Endodermal cell (in vitro differentiated cells): ENCODE data around the gene ZNF75A. TPM values are rescaled to one million over a fixed set of nuclear protein-coding genes. Genes with fewer than 3 reads are reported as not detected.

Experiments used
- DNase-seq: peaks from one replicate; pipeline ENCODE4 v3.0.0-alpha.2; 2017
- H3K27ac ChIP-seq: 2 replicates; pipeline ENCODE4 v1.5.1; 2013; ENCODE audit warnings: mild to moderate bottlenecking, low read depth, low read length, moderate library complexity
- H3K27me3 ChIP-seq: 2 replicates; pipeline ENCODE4 v1.6.1; 2013; ENCODE audit warnings: mild to moderate bottlenecking, low read length, moderate library complexity; ENCODE audit not compliant: insufficient read depth, control insufficient read depth, poor library complexity, severe bottlenecking
- H3K36me3 ChIP-seq: 2 replicates; pipeline ENCODE4 v1.7.0; 2013; ENCODE audit warnings: mild to moderate bottlenecking, low read length, moderate library complexity; ENCODE audit not compliant: control insufficient read depth, insufficient read depth
- H3K4me1 ChIP-seq: one replicate; pipeline ENCODE4 v1.7.0; 2013; ENCODE audit warnings: low read length; ENCODE audit not compliant: control insufficient read depth, insufficient read depth
- H3K4me3 ChIP-seq: 2 replicates; pipeline ENCODE4 v1.5.1; 2013; ENCODE audit warnings: mild to moderate bottlenecking, low read length, moderate library complexity
- H3K9ac ChIP-seq: 2 replicates; pipeline ENCODE4 v1.6.1; 2013; ENCODE audit warnings: mild to moderate bottlenecking, low read length, moderate library complexity; ENCODE audit not compliant: poor library complexity, severe bottlenecking; ENCODE audit errors: extremely low read depth
- H3K9me3 ChIP-seq: 2 replicates; pipeline ENCODE4 v1.6.1; 2013; ENCODE audit warnings: mild to moderate bottlenecking, low read length, moderate library complexity; ENCODE audit not compliant: control insufficient read depth
- H3K27ac Mint-ChIP-seq: 2 replicates; pipeline ENCODE4 v1.8.0; 2020; ENCODE audit warnings: mixed read lengths
- H3K27me3 Mint-ChIP-seq: 2 replicates; pipeline ENCODE4 v1.8.0; 2021; ENCODE audit warnings: mild to moderate bottlenecking, mixed read lengths; ENCODE audit not compliant: insufficient read depth
- H3K36me3 Mint-ChIP-seq: 2 replicates; pipeline ENCODE4 v1.8.0; 2020; ENCODE audit warnings: low read depth, mixed read lengths
- H3K4me1 Mint-ChIP-seq: 2 replicates; pipeline ENCODE4 v1.8.0; 2020; ENCODE audit warnings: mixed read lengths
- H3K4me3 Mint-ChIP-seq: 2 replicates; pipeline ENCODE4 v1.8.0; 2020; ENCODE audit warnings: mild to moderate bottlenecking, moderate library complexity, mixed read lengths
- H3K9me3 Mint-ChIP-seq: 2 replicates; pipeline ENCODE4 v1.8.0; 2020; ENCODE audit warnings: mild to moderate bottlenecking, mixed read lengths
- WGBS, 2 experiments: methylation state at CpG; one replicate each; pipeline versions ENCODE4 v1.1.5 to v1.1.7; 2013; ENCODE audit warnings: missing lambda C conversion rate in 2 of 2, mixed read lengths in 1 of 2; ENCODE audit not compliant: insufficient coverage in 1 of 2, insufficient read length in 1 of 2; 5-methylcytosine and 5-hydroxymethylcytosine counted together
- long read RNA-seq, 4 experiments: library from polyadenylated mRNA in 2 of 4; library from RNA in 1 of 4; library from capped mRNA in 1 of 4; stranded (forward) in 3 of 4; unstranded in 1 of 4; transcript quantifications; one replicate each; pipeline ENCODE4 v2.0.0, GENCODE V29; 2020 to 2021; ENCODE audit warnings: inconsistent platforms in 1 of 4
- polyA plus RNA-seq, 2 experiments: library from polyadenylated mRNA; stranded (reverse); fragments of 50-300 nt; gene quantifications; one replicate each; pipeline ENCODE4 v1.2.3, GENCODE V29; 2013
- total RNA-seq, 2 donors: library from RNA; stranded (reverse); fragmentation: NEBNext Ultra II Directional in 1 of 2; extraction: Animal tissue kit (Norgen Biotek cat#: 25700) in 1 of 2; gene quantifications; 2 replicates in 1 of 2; 3 replicates in 1 of 2; pipeline ENCODE4 v1.2.1, GENCODE V29; 2021
- TF ChIP-seq, protein P1 (sequence below): fragments of 200-600 bp; sonication (generic); conservative IDR thresholded peaks from 2 replicates; pipeline ENCODE4 v1.5.0; 2021; ENCODE audit warnings: antibody characterized with exemption, mild to moderate bottlenecking

Gene ZNF75A
- 10 to 100 TPM; 23.0 to 44.0 TPM for total RNA-seq
- 26.0 TPM for polyA plus RNA-seq (2013, experiment 1 of 2)
- polyA plus RNA-seq (2013, experiment 2 of 2): 26.0 TPM
- long read RNA-seq, experiment 1, partial matches to known transcripts: 0 of 4 reads
- long read RNA-seq, experiment 1, other reads (novel, unspliced or antisense): 3 of 4 reads
- long read RNA-seq, experiment 2, partial matches to known transcripts: 4 of 24 reads
- long read RNA-seq, experiment 2, other reads (novel, unspliced or antisense): 16 of 24 reads
- long read RNA-seq, experiment 3, transcript ZNF75A-205 (6 exons, 2,347 nt): minor isoform, 6 of 101 reads
- long read RNA-seq, experiment 3, transcript ZNF75A-201 (6 exons, 2,546 nt): major isoform, 7 of 101 reads
- long read RNA-seq, experiment 3, partial matches to known transcripts: 22 of 101 reads
- long read RNA-seq, experiment 3, other reads (novel, unspliced or antisense): 63 of 101 reads
- long read RNA-seq, experiment 4, partial matches to known transcripts: 16 of 23 reads
- long read RNA-seq, experiment 4, other reads (novel, unspliced or antisense): 2 of 23 reads

DNA sequence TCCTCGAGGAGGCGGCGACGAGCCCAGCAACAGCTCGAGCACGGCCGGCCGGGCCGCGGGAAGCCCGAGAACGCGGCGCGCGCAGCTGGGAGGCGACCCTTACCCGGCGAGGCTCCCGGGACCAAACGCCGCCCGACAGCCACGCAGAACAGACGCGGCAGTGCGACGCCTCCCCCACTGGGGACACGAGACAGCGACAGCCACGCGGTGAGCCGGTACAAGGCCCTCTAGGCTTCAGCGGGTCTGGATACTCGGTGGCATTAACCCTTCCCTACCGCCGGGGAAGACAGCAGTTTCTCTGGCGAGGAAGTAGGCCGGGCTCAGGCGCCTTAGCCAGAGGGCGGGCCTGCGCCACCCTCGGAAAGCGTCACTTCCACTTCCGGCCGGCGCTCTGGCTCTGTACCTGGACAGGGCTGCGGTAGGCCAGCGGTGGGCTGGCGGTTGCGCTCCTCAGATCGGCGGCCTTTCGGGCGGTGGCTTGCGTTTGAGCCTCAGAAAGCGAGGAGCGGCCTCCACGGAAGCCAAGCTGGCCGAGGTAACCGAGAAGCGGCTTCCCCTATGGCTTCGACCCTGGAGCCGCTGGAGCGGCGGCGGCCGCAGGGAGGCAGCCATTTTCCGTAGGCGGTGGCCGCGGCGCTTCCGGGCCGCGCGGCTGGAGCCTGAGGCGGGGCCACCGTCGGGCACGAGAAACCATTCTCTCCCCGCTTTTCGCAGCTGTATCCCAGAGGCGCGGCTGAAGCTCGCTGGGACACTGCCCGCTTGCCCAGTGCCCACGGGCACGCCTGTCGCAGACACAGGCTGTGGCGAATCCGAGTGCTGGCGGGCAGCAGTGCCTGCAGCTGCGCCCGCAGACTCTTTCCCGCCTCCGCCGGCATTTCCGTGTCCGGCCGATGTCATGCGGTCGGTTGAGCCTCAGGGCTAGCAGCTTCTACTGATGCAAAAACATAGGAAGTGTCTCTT is at the start of gene ZNF75A, which contains the start of gene TIGD7:
Gene ZNF75A (plus strand): TSS at position 389 of the 960 bp plus-strand sequence. CDS start 2,932 bp downstream, outside the sequence.
Gene TIGD7 (minus strand): TSS at position 322 of the 960 bp plus-strand sequence. CDS start 4,816 bp downstream, outside the sequence.
- TF ChIP-seq, protein P1, sequence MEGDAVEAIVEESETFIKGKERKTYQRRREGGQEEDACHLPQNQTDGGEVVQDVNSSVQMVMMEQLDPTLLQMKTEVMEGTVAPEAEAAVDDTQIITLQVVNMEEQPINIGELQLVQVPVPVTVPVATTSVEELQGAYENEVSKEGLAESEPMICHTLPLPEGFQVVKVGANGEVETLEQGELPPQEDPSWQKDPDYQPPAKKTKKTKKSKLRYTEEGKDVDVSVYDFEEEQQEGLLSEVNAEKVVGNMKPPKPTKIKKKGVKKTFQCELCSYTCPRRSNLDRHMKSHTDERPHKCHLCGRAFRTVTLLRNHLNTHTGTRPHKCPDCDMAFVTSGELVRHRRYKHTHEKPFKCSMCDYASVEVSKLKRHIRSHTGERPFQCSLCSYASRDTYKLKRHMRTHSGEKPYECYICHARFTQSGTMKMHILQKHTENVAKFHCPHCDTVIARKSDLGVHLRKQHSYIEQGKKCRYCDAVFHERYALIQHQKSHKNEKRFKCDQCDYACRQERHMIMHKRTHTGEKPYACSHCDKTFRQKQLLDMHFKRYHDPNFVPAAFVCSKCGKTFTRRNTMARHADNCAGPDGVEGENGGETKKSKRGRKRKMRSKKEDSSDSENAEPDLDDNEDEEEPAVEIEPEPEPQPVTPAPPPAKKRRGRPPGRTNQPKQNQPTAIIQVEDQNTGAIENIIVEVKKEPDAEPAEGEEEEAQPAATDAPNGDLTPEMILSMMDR: peak; percentile 23
- 3 to 4% methylated on average over 50 to 103 of the region's 103 CpGs for WGBS, 2 experiments
- Mint-ChIP-seq H3K9me3 (peaks cover 79% of the 10 kb centered on the region), H3K4me1 (no peaks in the 10 kb centered on the region), H3K36me3 (peaks cover 72% of the 10 kb centered on the region), H3K4me3 (peak within 1 kb of the TSS; percentile 67), H3K27ac (peak within 1 kb of the TSS; percentile 77), H3K27me3 (peaks cover 6% of the 10 kb centered on the region)
- H3K4me1 ChIP-seq: no peaks in the 10 kb centered on the region
- H3K36me3 ChIP-seq: peaks cover 53% of the 10 kb centered on the region
- peak; percentile 95 for DNase-seq
- peak within 1 kb of the TSS; percentile 80 for H3K27ac ChIP-seq
- H3K9ac ChIP-seq: peak within 1 kb of the TSS; percentile 68
- H3K27me3 ChIP-seq: no peaks in the 10 kb centered on the region
- peak within 1 kb of the TSS; percentile 87 for H3K4me3 ChIP-seq
- peaks cover 78% of the 10 kb centered on the region for H3K9me3 ChIP-seq

DNA sequence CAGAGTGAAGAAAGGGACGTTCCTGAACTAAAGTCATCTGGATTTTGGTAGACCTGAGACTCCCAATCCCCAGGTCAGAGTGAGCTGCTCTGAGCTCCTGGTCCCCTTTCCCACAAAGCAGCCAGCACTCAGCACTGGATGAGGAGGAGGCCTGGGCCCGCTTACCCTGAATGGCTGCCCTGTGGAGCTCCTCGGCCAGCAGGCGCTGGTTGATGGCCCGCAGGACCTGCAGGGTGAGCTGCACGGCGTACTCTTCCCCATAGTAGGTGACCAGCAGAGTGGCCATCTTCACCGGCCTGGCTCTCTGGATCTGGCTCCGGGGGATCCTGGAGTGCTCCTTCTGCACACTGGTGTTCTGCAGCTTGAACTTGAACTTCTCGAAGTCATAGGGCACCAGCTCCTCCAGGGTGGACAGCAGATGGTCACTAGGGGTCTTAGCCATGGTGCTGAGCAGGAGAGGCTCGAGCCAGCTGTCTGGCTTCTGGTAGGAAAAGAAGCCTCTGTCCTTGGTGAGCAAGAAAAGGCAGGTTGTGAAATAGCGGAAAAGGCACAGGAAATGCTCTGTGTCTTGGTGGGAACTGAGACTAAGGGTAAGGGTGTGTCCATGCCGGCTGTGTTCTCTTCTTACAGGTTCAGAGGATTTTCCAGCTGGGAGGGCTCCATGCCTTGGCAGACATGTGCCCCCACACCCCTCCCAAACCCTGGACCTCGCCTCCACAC is 49.0 kb upstream of the ZNF75A start, which contains the start of gene MEFV:
Gene MEFV (minus strand): TSS at position 488 of the 720 bp plus-strand sequence. CDS start 46 bp downstream, at position 442.
- Histone ChIP-seq H3K36me3 (no peaks in the 10 kb centered on the region), H3K27me3 (peaks cover 5% of the 10 kb centered on the region), H3K4me3 (no peak within 1 kb of the TSS), H3K9me3 (no peaks in the 10 kb centered on the region), H3K4me1 (no peaks in the 10 kb centered on the region), H3K27ac (no peak within 1 kb of the TSS), H3K9ac (no peak within 1 kb of the TSS)
- no peak within 1 kb of the TSS for H3K27ac Mint-ChIP-seq
- H3K36me3 Mint-ChIP-seq: no peaks in the 10 kb centered on the region
- peaks cover 4% of the 10 kb centered on the region for H3K9me3 Mint-ChIP-seq
- DNase-seq: no peak
- TF ChIP-seq, protein P1: no peak
- H3K4me1 Mint-ChIP-seq: no peaks in the 10 kb centered on the region
- 81 to 86% methylated on average over 8 to 14 of the region's 14 CpGs for WGBS, 2 experiments
- H3K4me3 Mint-ChIP-seq: no peak within 1 kb of the TSS
- peaks cover 42% of the 10 kb centered on the region for H3K27me3 Mint-ChIP-seq
